ENCODE measurements around the gene SKA2. TPM values are rescaled to one million over a fixed set of nuclear protein-coding genes. Genes with fewer than 3 reads are reported as not detected.

Gene SKA2
- total and polyA plus RNA-seq, 9 of the 15 experiments (the other 6 are each of a cell fraction or from before 2014, with no cell fraction given), result 58.1 to 183 (median 133) TPM

DNA sequence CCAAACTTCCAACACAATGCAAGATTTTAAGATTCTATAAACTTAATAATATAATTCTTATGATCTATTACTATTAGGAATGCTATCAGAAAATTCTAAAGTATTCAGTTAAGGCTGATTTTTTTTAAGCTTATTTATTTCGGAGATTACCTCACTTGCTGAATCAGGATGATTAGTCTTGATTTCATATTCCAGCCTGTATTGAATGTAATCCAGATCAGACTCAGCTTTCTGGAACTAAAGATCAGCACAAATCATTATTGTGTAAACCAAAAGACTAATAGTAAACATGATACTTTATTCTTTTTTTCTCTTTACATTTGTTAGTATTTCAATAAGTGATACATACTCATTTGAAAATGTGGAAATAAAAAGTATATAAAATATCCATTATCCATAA lies 23.9 kb downstream of the SKA2 start:
- Histone ChIP-seq H2AFZ (ENCODE audit: low read depth, low read length) (no peak overlapping the region), H3K27ac (ENCODE audit: extremely low read depth, low read depth, low read length) (no peak overlapping the region), H3K4me1 (replicated peaks in 1 of 2; ENCODE audit: control insufficient read depth in 2 of 2, insufficient read depth in 2 of 2, low read length in 2 of 2) (no peaks in the 10 kb centered on the region), H4K20me1 (replicated peaks; ENCODE audit: control insufficient read depth, insufficient read depth, low read length) (no peaks in the 10 kb centered on the region), H3K9me1 (ENCODE audit: control insufficient read depth, insufficient read depth, low read length) (no peaks in the 10 kb centered on the region), H3K79me2 (ENCODE audit: control insufficient read depth, insufficient read depth, low read length) (peaks cover 58% of the 10 kb centered on the region), H3K4me2 (ENCODE audit: insufficient read depth, low read length) (no peak overlapping the region), H3K36me3 (ENCODE audit: control insufficient read depth, insufficient read depth, low read length) (peaks cover 37% of the 10 kb centered on the region; the same call in 2 of the 3 replicates), H3K4me3 (no peak overlapping the region), H3K9me3 (replicated peaks; ENCODE audit: control insufficient read depth, insufficient read depth, low read depth, low read length) (0 out of 2 replicates have a peak, but pooled peaks cover 1% of the 10 kb centered on the region), H3K27me3 (ENCODE audit: control insufficient read depth in 2 of 2, insufficient read depth in 2 of 2, low read length in 2 of 2) (no peaks in the 10 kb centered on the region), H3K9ac (ENCODE audit: insufficient read depth in 1 of 2, low read depth in 2 of 2, low read length in 2 of 2) (no peak overlapping the region)
- DNase-seq (ENCODE audit: extremely low read depth in 1 of 4, low spot score in 3 of 4) (no peak), ATAC-seq (no peak), FAIRE-seq (peak; percentile 37)
- ChIA-PET POLR2A (interaction anchor here (0.9 to 1.5 kb wide), 3 partner anchors 19 to 26 kb away, joined by 3 to 4 read pairs (median 4); no protein-coding TSS in a partner anchor), CTCF (ENCODE audit: low intra/inter-chr PET ratio) (no interaction called here)
- BruUV-seq (replicated peaks), result no TSS peak
- WGBS (ENCODE audit: insufficient coverage, low coverage, missing lambda C conversion rate), result 94% methylated on average over 1 of the region's 1 CpG
- in situ Hi-C loops (cut with MboI) (no loop called here), intact Hi-C loops (cut with micrococcal nuclease) (no loop called here)
- TF ChIP-seq, protein P1, sequence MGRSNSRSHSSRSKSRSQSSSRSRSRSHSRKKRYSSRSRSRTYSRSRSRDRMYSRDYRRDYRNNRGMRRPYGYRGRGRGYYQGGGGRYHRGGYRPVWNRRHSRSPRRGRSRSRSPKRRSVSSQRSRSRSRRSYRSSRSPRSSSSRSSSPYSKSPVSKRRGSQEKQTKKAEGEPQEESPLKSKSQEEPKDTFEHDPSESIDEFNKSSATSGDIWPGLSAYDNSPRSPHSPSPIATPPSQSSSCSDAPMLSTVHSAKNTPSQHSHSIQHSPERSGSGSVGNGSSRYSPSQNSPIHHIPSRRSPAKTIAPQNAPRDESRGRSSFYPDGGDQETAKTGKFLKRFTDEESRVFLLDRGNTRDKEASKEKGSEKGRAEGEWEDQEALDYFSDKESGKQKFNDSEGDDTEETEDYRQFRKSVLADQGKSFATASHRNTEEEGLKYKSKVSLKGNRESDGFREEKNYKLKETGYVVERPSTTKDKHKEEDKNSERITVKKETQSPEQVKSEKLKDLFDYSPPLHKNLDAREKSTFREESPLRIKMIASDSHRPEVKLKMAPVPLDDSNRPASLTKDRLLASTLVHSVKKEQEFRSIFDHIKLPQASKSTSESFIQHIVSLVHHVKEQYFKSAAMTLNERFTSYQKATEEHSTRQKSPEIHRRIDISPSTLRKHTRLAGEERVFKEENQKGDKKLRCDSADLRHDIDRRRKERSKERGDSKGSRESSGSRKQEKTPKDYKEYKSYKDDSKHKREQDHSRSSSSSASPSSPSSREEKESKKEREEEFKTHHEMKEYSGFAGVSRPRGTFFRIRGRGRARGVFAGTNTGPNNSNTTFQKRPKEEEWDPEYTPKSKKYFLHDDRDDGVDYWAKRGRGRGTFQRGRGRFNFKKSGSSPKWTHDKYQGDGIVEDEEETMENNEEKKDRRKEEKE (IDR thresholded peaks at IDR 0.05; ENCODE audit: borderline replicate concordance in 1 of 2, control insufficient read depth in 1 of 2, low read depth in 2 of 2, low read length in 1 of 2), result no peak
- TF ChIP-seq, protein P2, sequence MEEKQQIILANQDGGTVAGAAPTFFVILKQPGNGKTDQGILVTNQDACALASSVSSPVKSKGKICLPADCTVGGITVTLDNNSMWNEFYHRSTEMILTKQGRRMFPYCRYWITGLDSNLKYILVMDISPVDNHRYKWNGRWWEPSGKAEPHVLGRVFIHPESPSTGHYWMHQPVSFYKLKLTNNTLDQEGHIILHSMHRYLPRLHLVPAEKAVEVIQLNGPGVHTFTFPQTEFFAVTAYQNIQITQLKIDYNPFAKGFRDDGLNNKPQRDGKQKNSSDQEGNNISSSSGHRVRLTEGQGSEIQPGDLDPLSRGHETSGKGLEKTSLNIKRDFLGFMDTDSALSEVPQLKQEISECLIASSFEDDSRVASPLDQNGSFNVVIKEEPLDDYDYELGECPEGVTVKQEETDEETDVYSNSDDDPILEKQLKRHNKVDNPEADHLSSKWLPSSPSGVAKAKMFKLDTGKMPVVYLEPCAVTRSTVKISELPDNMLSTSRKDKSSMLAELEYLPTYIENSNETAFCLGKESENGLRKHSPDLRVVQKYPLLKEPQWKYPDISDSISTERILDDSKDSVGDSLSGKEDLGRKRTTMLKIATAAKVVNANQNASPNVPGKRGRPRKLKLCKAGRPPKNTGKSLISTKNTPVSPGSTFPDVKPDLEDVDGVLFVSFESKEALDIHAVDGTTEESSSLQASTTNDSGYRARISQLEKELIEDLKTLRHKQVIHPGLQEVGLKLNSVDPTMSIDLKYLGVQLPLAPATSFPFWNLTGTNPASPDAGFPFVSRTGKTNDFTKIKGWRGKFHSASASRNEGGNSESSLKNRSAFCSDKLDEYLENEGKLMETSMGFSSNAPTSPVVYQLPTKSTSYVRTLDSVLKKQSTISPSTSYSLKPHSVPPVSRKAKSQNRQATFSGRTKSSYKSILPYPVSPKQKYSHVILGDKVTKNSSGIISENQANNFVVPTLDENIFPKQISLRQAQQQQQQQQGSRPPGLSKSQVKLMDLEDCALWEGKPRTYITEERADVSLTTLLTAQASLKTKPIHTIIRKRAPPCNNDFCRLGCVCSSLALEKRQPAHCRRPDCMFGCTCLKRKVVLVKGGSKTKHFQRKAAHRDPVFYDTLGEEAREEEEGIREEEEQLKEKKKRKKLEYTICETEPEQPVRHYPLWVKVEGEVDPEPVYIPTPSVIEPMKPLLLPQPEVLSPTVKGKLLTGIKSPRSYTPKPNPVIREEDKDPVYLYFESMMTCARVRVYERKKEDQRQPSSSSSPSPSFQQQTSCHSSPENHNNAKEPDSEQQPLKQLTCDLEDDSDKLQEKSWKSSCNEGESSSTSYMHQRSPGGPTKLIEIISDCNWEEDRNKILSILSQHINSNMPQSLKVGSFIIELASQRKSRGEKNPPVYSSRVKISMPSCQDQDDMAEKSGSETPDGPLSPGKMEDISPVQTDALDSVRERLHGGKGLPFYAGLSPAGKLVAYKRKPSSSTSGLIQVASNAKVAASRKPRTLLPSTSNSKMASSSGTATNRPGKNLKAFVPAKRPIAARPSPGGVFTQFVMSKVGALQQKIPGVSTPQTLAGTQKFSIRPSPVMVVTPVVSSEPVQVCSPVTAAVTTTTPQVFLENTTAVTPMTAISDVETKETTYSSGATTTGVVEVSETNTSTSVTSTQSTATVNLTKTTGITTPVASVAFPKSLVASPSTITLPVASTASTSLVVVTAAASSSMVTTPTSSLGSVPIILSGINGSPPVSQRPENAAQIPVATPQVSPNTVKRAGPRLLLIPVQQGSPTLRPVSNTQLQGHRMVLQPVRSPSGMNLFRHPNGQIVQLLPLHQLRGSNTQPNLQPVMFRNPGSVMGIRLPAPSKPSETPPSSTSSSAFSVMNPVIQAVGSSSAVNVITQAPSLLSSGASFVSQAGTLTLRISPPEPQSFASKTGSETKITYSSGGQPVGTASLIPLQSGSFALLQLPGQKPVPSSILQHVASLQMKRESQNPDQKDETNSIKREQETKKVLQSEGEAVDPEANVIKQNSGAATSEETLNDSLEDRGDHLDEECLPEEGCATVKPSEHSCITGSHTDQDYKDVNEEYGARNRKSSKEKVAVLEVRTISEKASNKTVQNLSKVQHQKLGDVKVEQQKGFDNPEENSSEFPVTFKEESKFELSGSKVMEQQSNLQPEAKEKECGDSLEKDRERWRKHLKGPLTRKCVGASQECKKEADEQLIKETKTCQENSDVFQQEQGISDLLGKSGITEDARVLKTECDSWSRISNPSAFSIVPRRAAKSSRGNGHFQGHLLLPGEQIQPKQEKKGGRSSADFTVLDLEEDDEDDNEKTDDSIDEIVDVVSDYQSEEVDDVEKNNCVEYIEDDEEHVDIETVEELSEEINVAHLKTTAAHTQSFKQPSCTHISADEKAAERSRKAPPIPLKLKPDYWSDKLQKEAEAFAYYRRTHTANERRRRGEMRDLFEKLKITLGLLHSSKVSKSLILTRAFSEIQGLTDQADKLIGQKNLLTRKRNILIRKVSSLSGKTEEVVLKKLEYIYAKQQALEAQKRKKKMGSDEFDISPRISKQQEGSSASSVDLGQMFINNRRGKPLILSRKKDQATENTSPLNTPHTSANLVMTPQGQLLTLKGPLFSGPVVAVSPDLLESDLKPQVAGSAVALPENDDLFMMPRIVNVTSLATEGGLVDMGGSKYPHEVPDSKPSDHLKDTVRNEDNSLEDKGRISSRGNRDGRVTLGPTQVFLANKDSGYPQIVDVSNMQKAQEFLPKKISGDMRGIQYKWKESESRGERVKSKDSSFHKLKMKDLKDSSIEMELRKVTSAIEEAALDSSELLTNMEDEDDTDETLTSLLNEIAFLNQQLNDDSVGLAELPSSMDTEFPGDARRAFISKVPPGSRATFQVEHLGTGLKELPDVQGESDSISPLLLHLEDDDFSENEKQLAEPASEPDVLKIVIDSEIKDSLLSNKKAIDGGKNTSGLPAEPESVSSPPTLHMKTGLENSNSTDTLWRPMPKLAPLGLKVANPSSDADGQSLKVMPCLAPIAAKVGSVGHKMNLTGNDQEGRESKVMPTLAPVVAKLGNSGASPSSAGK (IDR thresholded peaks at IDR 0.05), result no peak
- TF ChIP-seq GABPB2 (CRISPR knock-in tag; conservative IDR thresholded peaks at IDR 0.05) (no peak), NFE2 (IDR thresholded peaks at IDR 0.05; ENCODE audit: low read depth) (no peak), GTF2A2 (tag; IDR thresholded peaks at IDR 0.05) (no peak), TAF7 (tag; IDR thresholded peaks at IDR 0.05) (no peak), POLR2H (tag; IDR thresholded peaks at IDR 0.05; ENCODE audit: low read depth) (no peak), CHD1 (IDR thresholded peaks at IDR 0.05; ENCODE audit: low read length) (no peak), NFIC (IDR thresholded peaks at IDR 0.05) (no peak)

Measured in K562 (cell line).